GM19397 (cell line): ENCODE results near the gene ZNF467.

ENCODE experiments used
- ATAC-seq: cut with Tn5 transposase; IDR thresholded peaks from one replicate; pipeline ENCODE4 v1.9.1; 2021; ENCODE audit warnings: mild to moderate bottlenecking, moderate library complexity; ENCODE audit not compliant: unreplicated experiment

ZNF467 gene, protein sequence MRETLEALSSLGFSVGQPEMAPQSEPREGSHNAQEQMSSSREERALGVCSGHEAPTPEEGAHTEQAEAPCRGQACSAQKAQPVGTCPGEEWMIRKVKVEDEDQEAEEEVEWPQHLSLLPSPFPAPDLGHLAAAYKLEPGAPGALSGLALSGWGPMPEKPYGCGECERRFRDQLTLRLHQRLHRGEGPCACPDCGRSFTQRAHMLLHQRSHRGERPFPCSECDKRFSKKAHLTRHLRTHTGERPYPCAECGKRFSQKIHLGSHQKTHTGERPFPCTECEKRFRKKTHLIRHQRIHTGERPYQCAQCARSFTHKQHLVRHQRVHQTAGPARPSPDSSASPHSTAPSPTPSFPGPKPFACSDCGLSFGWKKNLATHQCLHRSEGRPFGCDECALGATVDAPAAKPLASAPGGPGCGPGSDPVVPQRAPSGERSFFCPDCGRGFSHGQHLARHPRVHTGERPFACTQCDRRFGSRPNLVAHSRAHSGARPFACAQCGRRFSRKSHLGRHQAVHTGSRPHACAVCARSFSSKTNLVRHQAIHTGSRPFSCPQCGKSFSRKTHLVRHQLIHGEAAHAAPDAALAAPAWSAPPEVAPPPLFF

DNA sequence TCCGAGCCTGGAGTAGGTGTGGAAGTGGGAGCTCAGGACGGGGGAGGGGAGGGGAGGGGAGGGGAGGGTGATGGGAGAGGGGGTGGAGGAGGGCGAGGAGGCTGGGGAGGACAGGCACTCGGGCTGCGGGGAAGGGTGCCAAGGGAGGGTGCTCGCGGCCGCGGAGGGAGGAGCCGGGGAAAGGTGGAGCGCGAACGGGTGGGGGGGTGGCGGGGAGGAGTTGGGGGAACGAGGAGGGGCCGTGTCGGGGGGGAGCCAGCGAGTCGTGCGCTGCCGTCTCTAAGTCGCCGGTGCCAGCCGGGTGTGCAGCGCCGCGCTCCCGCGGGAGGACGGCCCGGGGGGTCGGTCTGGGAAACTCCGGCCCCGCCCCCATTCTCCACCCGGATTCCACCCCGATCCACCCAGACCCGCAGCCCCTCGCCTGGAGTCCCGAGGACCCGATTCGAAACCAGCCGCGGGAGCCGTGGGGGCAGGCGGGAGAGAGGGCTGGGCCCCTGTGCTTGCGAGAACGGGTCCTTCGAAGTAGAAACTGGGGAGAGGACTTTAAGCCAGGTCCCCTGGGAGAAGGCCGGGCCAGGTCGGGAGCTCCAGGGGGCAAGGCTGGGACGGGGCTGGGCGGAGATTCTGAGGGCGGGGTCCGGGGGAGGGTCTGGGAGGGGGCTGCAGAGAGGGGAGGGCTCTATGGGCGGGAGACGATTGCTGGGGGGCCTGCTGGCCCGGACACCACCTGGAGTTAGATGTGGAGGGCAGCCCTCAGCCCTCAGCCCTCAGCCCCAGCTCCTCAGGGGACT, at the start of gene ZNF467:
Gene ZNF467 (minus strand): TSS at position 143 of the 791 bp plus-strand sequence. CDS start 2,556 bp downstream, outside the sequence.
- no peak for ATAC-seq

DNA sequence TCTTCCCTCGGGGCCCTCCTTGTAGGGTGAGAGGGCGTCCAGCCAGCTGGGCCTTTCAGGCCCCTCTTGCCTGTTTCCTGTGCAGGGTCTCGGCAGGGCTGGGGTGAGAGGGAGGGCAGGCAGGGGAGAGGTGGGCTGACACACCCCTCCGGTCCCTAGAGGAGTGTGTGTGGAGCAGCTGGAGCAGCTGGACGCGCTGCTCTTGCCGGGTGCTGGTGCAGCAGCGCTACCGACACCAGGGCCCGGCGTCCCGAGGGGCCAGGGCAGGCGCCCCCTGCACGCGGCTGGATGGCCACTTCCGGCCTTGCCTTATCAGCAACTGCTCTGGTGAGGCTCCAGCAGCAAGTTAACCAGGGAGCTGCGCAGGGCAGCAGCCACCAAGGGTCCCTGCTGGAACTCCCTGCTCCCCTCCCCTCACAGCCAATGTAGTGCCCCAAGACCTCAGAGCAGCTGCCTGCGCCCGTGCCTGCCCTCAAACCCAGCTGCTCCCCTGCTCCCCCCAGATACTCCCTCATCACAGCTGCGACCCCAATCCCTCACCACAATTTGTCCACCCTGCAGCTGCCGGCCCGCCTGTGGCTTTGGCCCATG, 49.1 kb upstream of the ZNF467 start:
- ATAC-seq = no peak

- ATAC-seq = no peak
Observed at GRCh38 chr7:149821191-149822148, 48.1 kb upstream of the ZNF467 start.

DNA sequence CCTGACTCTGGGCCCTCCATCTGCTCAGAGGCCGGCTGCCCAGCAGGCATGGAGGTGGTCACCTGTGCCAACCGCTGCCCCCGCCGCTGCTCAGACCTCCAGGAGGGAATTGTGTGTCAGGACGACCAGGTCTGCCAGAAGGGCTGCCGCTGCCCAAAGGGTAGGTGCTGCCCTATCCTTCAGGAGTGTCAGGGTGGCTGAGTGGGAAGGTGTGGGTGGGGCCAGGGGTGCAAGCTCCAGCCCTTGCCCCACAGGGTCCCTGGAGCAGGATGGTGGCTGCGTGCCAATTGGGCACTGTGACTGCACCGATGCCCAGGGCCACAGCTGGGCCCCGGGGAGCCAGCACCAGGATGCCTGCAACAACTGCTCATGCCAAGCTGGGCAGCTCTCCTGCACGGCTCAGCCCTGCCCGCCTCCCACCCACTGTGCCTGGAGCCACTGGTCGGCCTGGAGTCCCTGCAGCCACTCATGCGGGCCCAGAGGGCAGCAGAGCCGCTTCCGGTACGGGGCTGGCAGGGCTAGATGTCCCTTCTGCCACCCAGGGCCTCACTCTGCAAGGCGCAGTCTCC, 47.3 kb upstream of the ZNF467 start:
- ATAC-seq = no peak

- no peak for ATAC-seq
Observed at GRCh38 chr7:149819961-149820340, 46.6 kb upstream of the ZNF467 start.

- ATAC-seq = no peak
Observed at GRCh38 chr7:149819141-149819960, 46.0 kb upstream of the ZNF467 start.

DNA sequence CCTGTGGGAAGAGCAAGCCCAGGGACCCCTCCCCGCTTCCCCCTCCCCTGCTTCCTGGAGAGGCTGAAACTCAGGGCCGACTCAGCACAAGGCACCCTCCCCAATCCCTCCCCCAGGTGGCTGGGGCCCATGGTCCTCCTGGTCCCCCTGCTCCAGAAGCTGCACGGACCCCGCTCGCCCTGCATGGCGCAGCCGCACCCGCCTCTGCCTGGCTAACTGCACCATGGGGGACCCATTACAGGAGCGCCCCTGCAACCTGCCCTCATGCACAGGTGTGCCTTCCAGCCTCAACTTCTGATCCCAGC, 45.1 kb upstream of the ZNF467 start:
- no peak for ATAC-seq

GRCh38 chr7:149817836-149818535, 44.6 kb upstream of the ZNF467 start:
- no peak for ATAC-seq

- no peak for ATAC-seq
Observed at GRCh38 chr7:149817301-149817771, 43.9 kb upstream of the ZNF467 start.

DNA sequence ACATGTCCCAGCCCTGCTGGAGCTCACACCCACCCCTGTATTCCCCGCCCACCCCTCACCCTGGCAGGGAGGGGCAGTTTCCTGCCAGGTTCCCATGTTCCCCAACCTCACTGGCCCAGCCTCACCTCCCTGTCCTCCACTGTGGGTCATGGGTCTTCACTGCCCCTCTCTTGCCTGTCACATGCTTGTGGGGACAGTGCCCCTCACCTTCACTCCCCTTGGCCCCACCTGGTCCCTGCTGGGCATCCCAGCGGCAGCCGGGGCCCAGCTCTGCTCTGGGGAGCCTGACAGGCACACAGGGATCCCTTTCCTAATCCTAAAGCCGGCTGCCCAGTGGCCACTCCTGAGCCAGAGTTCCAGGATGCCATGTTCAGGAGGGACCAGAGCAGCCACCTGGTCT, 43.4 kb upstream of the ZNF467 start:
- ATAC-seq = no peak

DNA sequence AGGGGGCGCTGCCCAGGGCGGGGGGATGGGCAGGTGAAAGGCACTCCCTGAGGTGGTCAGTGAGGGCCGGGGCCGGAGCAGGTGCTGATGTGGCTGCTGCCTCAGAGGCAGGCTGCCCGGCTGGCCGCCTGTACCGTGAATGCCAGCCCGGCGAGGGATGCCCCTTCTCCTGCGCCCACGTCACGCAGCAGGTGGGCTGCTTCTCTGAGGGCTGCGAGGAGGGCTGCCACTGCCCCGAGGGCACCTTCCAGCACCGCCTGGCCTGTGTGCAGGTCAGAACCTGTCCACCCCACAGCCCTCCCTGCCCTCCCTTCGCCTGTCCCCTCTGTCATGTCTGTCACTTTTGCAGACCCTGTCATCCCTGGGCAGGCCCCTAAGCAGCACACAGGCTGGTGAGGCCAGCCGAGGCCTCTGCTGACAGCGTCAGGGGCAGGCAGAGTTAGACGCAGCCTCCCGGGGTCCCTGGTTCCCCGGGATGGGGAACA, 42.9 kb upstream of the ZNF467 start:
- ATAC-seq = no peak

- ATAC-seq = no peak
Observed at GRCh38 chr7:149815661-149816266, 42.4 kb upstream of the ZNF467 start.

DNA sequence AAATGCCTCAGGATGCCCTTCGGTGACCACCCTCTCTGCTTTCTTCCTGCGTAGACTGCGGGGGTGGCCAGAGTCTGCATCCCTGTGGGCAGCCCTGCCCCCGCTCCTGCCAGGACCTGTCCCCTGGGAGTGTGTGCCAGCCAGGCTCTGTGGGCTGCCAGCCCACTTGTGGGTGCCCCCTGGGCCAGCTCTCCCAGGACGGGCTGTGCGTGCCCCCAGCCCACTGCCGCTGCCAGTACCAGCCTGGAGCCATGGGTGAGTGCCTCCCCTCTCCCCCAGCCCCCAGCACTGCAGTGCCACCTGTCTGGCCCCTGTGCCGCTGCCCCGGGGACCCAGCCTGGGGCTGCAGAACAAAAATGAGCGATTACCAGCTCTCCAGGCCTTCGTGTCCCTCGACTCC, 41.7 kb upstream of the ZNF467 start:
- ATAC-seq = no peak

DNA sequence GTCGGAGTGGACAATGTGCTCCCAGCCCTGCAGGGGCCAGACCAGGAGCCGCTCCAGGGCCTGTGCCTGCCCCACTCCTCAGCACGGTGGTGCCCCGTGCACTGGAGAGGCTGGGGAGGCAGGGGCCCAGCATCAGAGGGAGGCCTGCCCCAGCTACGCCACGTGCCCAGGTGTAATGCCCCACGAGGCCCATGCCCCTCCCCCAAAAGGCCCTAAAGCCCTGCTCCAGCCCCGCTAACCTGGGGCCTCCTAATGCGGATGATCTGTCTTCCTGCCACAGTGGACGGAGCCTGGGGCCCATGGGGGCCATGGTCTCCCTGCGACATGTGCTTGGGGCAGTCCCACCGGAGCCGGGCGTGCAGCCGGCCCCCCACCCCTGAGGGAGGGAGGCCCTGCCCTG, 41.1 kb upstream of the ZNF467 start:
- ATAC-seq = no peak

DNA sequence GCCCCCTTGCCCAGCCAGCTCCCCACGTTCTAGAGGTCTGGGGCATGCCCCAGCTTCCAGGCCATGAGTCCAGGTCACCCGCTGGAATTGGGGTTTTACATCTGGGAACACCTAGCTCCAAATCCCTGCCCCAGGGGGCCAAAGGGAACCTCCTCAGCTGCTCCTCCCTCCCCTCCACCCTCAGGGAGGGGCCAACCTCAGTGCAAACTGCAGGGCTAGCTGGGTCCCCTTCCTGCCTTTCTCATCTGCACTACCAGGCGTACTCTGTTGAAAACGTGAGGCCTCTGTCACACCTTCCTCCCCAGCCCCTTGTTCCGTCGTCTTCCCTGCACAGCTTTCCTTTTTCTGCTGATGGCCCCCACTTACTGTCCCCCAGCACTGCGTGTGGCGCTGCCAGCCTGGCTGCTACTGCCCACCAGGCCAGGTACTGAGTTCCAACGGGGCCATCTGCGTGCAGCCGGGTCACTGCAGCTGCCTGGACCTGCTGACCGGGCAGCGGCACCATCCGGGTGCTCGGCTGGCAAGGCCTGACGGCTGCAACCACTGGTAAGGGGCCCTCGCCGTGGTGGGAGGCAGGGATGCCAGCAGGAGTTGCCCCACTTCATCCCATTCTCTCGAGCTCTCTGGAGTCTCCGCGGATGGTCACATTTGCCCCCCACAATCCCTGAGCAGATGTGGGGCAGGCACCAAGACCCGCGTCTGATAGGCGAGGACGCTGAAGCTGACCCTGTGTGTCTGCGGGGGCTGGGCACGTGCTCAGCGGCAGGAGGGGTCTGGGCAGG, 40.1 kb upstream of the ZNF467 start:
- ATAC-seq = no peak

DNA sequence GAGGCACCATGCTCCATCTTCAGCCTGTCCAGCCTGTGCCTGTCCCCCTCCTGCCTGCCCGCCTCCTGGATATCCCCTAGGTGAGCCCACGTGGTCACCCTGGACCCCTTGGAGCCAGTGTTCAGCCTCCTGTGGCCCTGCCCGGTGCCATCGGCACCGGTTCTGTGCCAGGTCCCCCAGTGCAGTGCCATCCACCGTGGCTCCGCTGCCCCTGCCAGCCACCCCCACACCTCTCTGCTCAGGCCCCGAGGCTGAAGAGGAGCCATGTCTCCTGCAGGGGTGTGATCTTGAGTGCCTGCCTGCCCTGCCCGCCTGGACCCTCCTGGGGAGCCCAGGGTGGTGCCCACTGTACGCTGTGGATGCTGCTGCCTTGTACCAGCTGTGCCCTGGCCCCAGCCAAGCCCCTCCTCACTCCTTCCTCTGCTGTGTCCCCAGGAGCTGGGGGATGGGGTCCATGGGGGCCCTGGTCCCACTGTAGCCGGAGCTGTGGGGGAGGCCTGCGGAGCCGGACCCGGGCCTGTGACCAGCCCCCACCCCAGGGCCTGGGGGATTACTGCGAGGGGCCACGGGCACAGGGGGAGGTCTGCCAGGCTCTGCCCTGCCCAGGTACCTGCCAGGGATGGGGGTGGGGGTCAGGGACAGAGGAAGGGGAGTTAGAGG, 38.6 kb upstream of the ZNF467 start:
- ATAC-seq = no peak

DNA sequence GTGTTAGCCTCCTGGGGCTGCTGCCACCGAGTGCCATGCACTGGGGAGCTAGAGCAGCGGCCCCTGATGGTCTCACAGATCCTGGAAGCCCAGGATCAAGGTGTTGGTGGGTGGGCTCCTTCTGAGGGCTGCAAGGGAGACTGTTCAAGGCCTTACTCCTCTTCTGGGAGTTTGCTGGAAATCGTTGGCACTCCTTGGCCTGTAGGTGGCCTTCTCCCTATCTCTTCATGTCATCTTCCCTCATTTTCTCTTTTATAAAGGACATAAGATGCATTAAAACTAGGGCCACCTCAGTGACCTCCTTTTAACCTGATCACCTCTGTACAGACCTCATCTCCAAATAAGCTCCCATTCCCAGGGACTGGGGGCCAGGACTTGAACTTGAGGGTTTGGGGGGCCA, 37.8 kb upstream of the ZNF467 start:
- no peak for ATAC-seq
